Astrocyte (in vitro differentiated cells and primary cell): ENCODE measurements around the gene DNHD1. TPM values are rescaled to one million over a fixed set of nuclear protein-coding genes. Genes with fewer than 3 reads are reported as not detected.

ENCODE experiments used
- DNase-seq: peaks from one replicate; pipeline ENCODE4 v3.0.0-alpha.2; 2010; ENCODE audit warnings: low read depth
- FAIRE-seq: peaks from 2 replicates; lab custom pipeline; 2011; peaks lifted over from hg19 to GRCh38; lab: Jason Lieb, UNC
- H2AFZ ChIP-seq: 2 replicates; pipeline ENCODE4 v1.6.0; 2012; ENCODE audit warnings: low read depth, low read length, inconsistent platforms
- H3K27ac ChIP-seq: 2 replicates; pipeline ENCODE4 v1.5.1; 2011; ENCODE audit warnings: low read depth, low read length, inconsistent platforms
- H3K27me3 ChIP-seq: 2 replicates; pipeline ENCODE4 v1.6.0; 2011; ENCODE audit warnings: low read length, inconsistent platforms; ENCODE audit not compliant: insufficient read depth
- H3K36me3 ChIP-seq: 2 replicates; pipeline ENCODE4 v1.5.1; 2011; ENCODE audit warnings: low read length, inconsistent platforms; ENCODE audit not compliant: insufficient read depth
- H3K4me1 ChIP-seq: 2 replicates; pipeline ENCODE4 v1.5.1; 2011; ENCODE audit warnings: low read length, inconsistent platforms; ENCODE audit not compliant: insufficient read depth
- H3K4me2 ChIP-seq: 2 replicates; pipeline ENCODE4 v1.6.0; 2012; ENCODE audit warnings: low read length, inconsistent platforms
- H3K4me3 ChIP-seq: 2 replicates; pipeline ENCODE4 v1.5.1; 2011; ENCODE audit warnings: low read depth, mild to moderate bottlenecking, low read length, inconsistent platforms; ENCODE audit not compliant: insufficient read depth
- H3K79me2 ChIP-seq: 2 replicates; pipeline ENCODE4 v1.6.0; 2012; ENCODE audit warnings: mild to moderate bottlenecking, low read length, inconsistent platforms; ENCODE audit not compliant: insufficient read depth
- H3K9ac ChIP-seq: 2 replicates; pipeline ENCODE4 v1.6.0; 2012; ENCODE audit warnings: mild to moderate bottlenecking, low read length, inconsistent platforms
- H3K9me3 ChIP-seq: 2 replicates; pipeline ENCODE4 v1.5.1; 2012; ENCODE audit warnings: low read depth, mild to moderate bottlenecking, low read length, inconsistent platforms; ENCODE audit not compliant: insufficient read depth
- H4K20me1 ChIP-seq: 2 replicates; pipeline ENCODE4 v1.6.0; 2012; ENCODE audit warnings: low read length, inconsistent platforms; ENCODE audit not compliant: insufficient read depth
- H3K27ac Mint-ChIP-seq: one replicate; pipeline ENCODE4 v1.8.0; 2021; ENCODE audit warnings: mild to moderate bottlenecking, mixed read lengths; ENCODE audit not compliant: unreplicated experiment
- H3K27me3 Mint-ChIP-seq: one replicate; pipeline ENCODE4 v1.8.0; 2021; ENCODE audit warnings: low read depth, mixed read lengths; ENCODE audit not compliant: unreplicated experiment
- H3K36me3 Mint-ChIP-seq: one replicate; pipeline ENCODE4 v1.8.0; 2021; ENCODE audit warnings: low read depth, mixed read lengths; ENCODE audit not compliant: unreplicated experiment
- H3K4me1 Mint-ChIP-seq: one replicate; pipeline ENCODE4 v1.8.0; 2021; ENCODE audit warnings: low read depth, mixed read lengths; ENCODE audit not compliant: unreplicated experiment
- H3K4me3 Mint-ChIP-seq: one replicate; pipeline ENCODE4 v1.8.0; 2021; ENCODE audit warnings: mild to moderate bottlenecking, moderate library complexity, mixed read lengths; ENCODE audit not compliant: unreplicated experiment
- H3K9me3 Mint-ChIP-seq: one replicate; pipeline ENCODE4 v1.8.0; 2021; ENCODE audit warnings: mild to moderate bottlenecking, mixed read lengths; ENCODE audit not compliant: unreplicated experiment
- CTCF ChIP-seq: IDR thresholded peaks from 2 replicates; pipeline ENCODE4 v1.5.1; 2011; ENCODE audit warnings: low read depth, mild to moderate bottlenecking, inconsistent platforms, low read length, moderate library complexity; ENCODE audit not compliant: insufficient read depth
- EZH2 ChIP-seq: IDR thresholded peaks from 2 replicates; pipeline ENCODE4 v1.6.1; 2012; ENCODE audit warnings: mild to moderate bottlenecking, low read length, inconsistent platforms; ENCODE audit not compliant: insufficient read depth
- total RNA-seq: library from RNA; stranded (reverse); gene quantifications from 2 replicates; pipeline ENCODE4 v1.2.1, GENCODE V29; 2021

The DNHD1 gene
- total RNA-seq, 1 donor from 2014 or later = 8.2 TPM

DNA sequence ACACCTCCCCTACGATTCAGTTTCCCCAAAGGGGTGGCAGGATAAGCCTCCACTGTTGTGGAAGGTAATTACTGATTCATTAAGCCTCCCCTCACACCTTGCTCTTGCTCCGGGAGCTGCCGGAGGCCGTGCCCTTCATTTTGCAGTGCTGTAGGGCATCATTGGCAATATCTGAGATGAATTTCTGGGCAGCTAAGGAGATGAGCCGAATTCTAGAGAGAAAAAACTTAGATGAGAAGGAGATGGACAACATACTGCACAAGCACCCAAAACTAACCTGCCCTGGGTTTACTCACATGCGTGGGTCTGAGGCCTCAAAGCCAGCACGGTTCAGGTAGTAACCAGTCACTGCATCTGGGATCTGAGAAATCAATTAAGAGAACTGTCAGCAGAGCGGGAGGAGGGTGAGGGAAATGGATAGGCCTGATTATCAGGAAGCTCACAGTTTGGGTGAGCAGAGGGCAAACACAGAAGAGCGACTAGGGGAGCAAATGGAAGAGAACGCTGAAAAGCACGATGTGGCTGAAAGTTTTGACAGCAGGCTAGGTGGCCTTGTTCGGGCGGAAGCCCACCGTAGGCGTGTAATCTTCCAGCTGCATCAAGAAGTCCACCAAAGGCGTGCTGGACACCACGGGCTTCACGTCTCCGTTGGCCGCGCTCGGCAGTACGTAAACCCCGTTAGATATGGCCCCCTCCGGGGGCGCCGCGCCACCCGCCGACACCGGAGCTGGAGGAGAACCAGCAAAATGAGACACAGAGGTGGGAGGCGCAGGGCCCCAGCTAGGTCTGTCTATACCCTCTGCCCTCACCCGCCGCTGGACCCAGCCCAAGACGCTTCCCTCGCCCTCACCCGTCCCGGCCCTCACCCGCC is 114.2 kb downstream of the DNHD1 start:
- TF ChIP-seq EZH2 (no peak), CTCF (no peak)
- Histone ChIP-seq H3K36me3 (peaks cover 38% of the 10 kb centered on the region), H3K4me2 (peak overlapping the region; percentile 89), H3K9me3 (no peaks in the 10 kb centered on the region), H3K9ac (peak overlapping the region; percentile 84), H3K27me3 (no peaks in the 10 kb centered on the region), H3K4me3 (peak overlapping the region; percentile 70), H3K79me2 (peaks cover 54% of the 10 kb centered on the region), H2AFZ (no peak overlapping the region), H4K20me1 (peaks cover 13% of the 10 kb centered on the region), H3K27ac (peak overlapping the region; percentile 84), H3K4me1 (peaks cover 52% of the 10 kb centered on the region)
- Mint-ChIP-seq H3K4me1 (peaks cover 40% of the 10 kb centered on the region), H3K27me3 (no peaks in the 10 kb centered on the region), H3K4me3 (peak overlapping the region; percentile 90), H3K27ac (peak overlapping the region; percentile 88), H3K36me3 (peaks cover 33% of the 10 kb centered on the region), H3K9me3 (no peaks in the 10 kb centered on the region)
- no peak for DNase-seq
- no peak for FAIRE-seq

GRCh38 chr11:6611963-6612212 is 114.8 kb downstream of the DNHD1 start:
- Histone ChIP-seq H4K20me1 (peaks cover 13% of the 10 kb centered on the region), H3K36me3 (peaks cover 38% of the 10 kb centered on the region), H3K4me2 (peak overlapping the region; percentile 89), H3K79me2 (peaks cover 51% of the 10 kb centered on the region), H3K4me1 (peaks cover 52% of the 10 kb centered on the region), H3K27me3 (no peaks in the 10 kb centered on the region), H2AFZ (no peak overlapping the region), H3K27ac (peak overlapping the region; percentile 84), H3K4me3 (peak overlapping the region; percentile 70), H3K9ac (peak overlapping the region; percentile 84), H3K9me3 (no peaks in the 10 kb centered on the region)
- no peak for TF ChIP-seq EZH2
- no peak for TF ChIP-seq CTCF
- Mint-ChIP-seq H3K4me1 (peaks cover 39% of the 10 kb centered on the region), H3K27me3 (no peaks in the 10 kb centered on the region), H3K27ac (no peak overlapping the region), H3K9me3 (no peaks in the 10 kb centered on the region), H3K4me3 (peak overlapping the region; percentile 90), H3K36me3 (peaks cover 33% of the 10 kb centered on the region)
- FAIRE-seq (no peak), DNase-seq (no peak)
